RPMI8226 (cell line): Measurements from ENCODE around the gene CAB39L.
A peak's percentile ranks its signal among the peaks of the same experiment; 100 is the strongest.

Experiments
- DNase-seq: peaks from one replicate; pipeline ENCODE4 v3.0.0-alpha.2; 2015

The CAB39L gene

DNA sequence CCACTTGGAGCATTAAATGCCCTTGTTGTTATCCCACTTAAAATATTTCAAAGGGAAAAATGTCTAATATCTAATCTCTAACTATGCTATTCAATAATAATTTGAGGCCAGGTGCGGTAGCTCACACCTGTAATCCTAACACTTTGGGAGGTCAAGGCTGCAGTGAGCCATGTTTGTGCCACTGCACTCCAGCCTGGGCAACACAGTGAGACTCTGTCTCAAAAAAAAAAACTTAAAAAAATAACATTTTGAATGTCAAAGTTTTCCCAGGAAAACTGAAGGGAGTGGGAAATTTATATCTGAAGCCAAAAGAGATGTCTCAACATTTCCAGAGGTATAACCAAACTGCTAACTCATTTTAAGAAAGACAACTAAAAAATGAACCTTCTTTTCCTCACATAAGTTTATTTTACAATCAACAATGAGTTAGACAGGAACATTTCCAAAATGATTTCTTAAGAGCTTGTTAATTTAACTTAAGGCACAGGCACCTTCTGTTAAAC, 47.9 kb downstream of the CAB39L start:
- no peak for DNase-seq

DNA sequence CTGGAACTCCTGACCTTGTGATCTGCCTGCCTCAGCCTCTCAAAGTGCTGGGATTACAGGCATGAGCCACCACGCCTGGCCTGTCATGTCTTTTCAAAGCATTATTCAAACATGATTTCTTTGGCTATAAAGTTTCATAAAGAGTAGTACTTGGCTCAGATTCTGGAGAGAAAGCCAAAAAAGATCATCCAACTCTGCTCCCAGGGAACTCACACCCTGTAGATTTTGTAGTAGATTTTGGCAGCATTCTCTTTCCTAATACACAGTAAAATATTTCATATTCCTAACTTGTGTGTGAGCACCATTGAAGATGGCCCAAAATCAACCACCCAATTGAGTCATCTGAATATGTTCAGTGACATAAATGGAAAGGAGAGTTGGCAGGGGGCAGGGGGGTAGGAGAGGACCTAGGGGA, 48.4 kb downstream of the CAB39L start:
- DNase-seq, result no peak

DNA sequence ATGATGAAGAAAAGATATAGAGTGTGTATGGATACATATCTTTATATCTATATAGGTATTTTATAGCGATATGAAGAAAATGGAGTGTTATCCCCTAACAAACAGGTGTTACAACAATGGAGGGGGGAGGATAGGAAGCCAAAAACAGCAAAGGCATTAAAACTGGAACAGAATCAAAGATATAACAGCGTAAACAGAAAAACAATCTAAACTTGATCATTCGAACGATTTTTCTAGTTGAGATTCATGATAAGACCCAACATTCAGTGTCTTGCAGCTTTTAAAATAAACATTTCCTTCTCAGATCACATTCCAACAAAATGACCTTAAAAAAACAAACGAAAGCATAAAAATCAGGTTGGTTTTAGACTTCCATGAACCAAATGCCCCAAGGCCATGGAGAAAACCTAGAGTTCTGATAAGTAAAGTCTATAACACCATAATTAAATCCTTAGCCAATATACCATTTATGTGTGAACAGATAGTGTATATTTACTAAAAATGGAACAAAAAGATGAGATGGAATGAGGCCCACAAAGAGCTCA, 55.7 kb downstream of the CAB39L start:
- no peak for DNase-seq

DNA sequence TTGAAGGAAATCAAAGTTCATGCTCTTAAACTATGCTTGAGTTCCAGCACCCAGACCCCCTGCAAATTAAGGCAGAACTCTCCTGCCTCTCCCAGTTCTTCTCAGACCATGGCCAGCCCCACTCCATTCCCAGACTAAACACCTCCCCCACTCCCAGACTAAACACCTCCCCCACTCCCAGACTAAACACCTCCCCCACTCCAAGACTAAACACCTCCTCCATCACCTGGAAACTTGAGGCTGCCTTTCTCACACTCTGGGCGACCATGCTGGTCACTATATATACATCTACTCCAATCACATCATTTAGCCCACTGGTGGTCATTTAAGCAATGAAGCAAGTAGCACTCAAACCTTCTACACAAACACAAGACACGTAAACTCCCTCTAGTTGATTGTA, 57.2 kb downstream of the CAB39L start:
- no peak for DNase-seq

DNA sequence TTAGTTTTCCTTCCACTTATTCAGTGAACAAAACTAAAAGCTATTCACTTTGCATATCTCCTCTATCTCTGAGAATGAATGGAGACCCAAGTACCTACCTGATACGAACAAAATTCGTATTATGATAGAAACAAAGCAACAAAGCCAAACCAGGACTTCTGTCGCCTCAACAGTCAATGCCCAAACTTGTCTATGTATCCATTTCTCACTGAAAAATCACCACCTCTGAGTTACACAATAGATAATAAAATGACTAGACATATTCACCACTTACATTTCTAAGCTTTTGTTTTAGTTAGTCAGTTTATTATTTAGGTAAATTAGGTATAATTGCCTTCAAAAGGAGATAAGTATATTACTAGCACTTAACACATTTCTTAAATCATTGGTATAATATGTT, 67.7 kb downstream of the CAB39L start:
- DNase-seq, result no peak

DNA sequence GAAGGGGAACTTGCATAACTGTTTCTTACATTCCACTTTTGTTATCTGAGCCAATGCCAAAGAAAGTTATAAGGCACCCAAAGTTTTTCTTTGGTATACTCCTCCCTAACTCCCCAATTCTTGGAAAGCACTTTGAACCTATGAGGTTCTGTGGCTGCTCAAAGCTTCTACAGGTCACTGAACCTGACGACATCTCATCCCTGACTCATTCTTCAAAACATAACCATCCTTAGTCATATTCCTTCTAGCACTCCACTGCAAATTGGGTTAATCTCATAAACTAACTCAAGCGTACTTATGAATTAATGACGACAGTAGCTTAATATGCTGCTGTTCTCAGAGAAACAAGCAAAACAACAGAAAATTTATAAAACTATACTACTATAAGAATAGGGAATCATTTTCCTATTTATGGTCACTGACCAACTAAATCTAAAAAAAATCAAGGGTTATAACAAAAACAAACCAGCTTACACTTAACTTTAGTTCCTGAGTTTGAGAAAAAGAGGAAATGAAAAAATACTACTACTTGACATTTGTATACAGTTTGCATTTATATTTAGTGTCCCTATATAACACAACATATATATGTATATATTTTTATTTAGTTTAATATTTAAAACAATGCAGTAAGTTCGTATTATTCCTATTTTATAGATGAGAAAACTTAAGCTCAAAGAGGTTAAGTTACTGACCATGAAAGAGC, 69.1 kb downstream of the CAB39L start:
- no peak for DNase-seq

DNA sequence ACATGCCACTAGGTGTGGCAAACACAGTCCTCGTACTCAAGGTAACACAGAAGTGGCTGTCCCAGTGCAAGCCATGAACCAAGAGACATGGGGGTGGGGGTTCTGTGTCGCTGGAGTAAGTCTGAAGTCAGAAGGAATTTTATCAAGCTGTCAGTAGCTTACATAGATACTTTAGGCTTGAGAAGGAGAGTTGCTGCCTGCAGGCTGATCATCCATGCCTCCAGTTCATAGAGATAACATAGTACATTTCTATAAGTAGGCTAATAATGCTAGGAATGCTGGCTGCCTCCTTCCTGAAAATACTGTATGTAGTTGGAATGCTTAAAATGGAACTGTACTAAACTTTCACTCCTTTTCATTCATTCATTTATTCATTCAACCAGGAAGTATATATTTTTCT, 70.1 kb downstream of the CAB39L start:
- no peak for DNase-seq

DNA sequence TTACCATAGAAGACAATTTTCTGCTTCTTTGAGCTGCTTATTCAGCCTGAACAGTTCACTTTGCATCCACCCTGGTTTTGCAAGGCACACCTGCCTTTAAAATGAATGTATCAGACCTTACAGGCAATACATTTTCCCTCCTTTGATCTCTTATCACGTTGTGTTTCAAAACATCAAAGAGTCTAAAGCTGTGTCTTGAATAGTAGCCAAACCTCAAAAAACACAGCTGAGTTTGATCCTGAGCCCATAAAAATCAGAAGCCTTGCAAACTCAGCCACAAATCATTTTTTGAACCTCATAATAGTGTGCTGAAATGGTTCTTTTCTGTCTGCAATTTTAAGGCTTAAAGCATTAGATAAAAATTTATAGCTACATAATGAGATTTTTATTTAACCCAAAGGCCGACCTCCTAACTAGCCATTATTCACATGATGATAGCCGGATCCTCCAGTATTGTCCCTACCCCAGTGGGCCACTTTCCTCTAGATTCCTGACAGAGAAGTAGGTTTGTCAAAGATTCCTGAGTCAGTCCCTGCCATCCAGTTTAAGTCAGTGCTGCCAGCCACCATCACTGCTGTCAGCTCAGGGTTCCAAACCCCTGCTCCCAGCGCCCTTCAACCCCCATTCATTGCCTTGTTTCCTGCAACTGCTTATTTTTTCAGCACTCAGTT, 71.8 kb downstream of the CAB39L start:
- DNase-seq, result no peak

DNA sequence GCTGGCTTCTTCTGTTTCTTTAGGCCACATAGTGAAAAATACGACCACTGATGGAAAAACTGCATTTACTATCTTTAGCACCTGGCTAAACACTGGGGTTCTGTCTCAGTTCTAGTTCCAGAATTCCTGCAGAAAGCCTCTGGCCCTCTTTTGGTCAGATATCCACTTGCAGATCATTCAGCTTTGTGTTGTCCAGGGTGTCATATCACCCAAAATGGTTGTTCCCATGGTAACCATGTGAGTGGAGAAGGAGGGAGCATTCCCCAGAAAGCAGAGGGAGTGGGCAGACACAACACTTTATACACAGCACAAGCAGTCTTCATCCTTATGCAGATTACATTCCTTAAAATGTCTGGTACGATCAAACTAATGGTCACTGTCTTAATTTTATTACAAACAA, 73.5 kb downstream of the CAB39L start:
- no peak for DNase-seq

DNA sequence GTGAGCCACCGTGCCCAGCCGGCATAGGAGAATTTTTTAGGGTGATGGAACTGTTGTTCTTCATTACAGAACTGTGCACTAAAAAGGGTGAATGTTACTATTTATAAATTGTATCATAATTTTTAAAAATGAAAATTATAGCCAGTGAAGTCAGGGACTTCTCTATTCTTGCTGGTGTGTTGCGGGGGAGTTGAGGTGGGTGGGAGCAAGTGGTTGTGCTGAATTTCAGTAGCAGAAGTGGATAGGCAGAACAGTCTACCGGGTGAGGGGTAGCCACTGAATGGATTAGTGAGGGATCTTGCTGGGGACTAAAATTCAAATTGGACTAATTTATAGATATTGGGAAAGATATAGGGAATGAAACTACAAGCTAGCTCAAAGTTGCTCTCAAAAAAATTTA, 74.0 kb downstream of the CAB39L start:
- no peak for DNase-seq

DNA sequence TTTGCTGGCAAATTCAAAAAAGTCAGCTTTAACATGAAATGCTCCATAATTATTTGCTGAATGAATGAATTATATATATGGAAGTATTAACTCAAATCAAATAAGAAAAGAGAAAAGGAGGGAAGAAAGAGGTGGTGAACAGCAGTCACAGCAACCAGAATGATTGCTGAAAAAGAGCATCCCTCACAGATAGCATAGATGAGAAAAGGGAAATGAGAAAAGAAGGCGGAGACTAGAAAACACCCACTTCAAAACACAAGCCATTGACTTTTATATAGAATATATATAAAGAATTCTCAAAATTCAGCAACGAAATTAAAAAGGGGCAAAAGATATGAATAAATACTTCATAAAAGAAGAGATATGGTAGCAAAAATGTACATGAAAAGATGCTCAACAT, 75.2 kb downstream of the CAB39L start:
- peak; percentile 3 for DNase-seq

DNA sequence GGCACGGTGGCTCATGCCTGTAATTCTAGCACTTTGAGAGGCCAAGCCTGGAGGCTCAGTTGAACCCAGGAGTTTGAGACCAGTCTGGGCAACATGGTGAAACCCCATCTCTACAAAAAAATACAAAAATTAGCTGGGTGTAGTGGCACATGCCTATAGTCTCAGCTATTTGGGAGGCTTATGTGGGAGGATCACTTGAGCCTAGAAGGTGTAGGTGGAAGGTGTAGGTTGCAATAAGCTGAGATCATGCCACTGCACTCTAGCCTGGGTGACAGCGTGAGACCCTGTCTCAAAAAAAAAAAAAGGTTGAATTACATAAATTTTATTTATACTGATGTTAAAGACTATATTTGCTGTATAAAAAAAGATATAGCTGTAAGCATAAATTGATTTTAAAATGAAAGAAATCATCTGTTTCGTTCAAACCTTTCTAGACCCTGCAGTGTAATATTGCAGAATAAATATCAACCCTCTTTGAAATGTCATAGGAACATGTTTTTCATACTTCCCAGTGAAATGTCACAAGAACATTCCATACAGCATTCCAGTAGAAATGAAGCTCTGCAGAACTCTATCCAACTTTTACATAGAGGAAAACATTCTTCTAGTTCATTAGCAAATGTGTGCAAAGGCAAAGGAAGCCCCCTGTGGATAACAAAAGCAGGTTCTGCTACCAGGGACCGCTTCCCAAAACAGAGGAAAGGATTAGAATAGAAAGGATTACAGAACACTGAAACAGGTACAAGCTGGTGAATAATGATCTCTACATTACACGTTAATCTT, 76.0 kb downstream of the CAB39L start:
- no peak for DNase-seq

DNA sequence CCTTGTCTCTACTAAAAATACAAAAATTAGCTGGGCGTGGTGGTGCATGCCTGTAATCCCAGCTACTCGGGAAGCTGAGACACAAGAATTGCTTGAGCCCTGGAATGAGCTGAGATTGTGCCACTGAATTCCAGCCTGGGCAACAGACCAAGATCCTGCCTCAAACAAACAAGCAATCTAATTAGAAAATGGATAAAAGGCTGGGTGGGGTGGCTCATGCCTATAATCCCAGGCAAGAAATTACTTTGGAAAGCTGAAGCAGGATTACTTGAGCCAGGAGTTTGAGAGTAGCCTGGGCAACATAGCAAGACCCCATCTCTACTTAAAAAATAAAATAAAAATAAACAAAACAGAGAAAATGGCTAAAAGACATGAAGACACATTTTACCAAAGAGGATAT, 77.0 kb downstream of the CAB39L start:
- DNase-seq, result no peak

DNA sequence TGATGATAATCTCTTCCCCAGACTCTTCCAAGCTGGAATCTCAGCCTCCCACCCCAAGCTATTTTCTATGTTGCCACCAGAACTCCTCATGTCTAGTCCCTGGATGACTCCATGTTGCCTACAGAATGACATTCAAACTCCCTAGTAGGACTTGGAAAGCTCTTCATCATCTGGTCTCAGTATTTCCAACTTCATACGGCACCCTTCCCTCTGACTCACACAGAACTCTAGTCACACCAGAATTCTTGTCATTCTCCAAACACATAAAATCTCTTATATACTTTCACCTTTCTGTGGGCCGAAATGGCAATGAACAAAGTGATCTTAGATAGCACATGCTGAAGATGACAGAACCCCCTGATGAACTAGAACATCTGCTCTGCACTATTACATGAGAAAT, 86.2 kb downstream of the CAB39L start:
- no peak for DNase-seq

DNA sequence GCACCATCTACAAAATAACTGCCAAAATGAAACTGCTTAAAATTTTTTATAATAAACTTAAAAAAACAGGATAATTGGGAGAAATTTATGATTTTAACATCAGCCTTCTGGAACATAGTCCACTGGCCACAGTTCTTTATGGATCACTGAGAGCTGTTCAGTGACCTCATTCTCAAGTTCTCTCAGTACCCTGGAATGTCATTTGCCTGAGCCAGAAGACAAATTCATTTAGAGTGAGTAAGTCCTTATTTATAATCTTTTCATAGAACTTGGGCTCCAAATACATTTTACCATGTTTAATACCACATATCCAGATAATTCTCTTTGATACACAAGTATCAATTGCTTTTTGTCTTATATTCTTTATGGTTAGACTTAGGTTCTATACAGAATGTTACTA, 87.6 kb downstream of the CAB39L start:
- DNase-seq, result no peak

DNA sequence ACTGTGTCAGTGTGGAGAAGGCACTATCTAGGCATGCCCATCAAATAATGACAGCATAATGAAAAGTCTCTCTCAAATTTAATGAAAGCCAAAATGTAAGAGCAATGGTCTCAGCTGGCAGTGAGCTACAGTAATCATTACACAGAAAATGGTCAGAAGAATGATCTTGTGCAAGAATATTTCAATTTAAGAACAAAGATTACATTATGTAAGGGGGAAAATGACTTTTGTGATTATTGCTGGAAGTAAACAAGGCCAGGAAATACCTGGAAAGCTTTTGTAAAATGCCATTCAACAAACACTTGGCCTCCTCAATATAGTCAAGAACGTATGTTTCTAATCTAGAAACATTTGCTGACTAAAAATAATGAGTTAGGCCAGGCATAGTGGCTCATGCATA, 89.1 kb downstream of the CAB39L start:
- DNase-seq, result no peak

DNA sequence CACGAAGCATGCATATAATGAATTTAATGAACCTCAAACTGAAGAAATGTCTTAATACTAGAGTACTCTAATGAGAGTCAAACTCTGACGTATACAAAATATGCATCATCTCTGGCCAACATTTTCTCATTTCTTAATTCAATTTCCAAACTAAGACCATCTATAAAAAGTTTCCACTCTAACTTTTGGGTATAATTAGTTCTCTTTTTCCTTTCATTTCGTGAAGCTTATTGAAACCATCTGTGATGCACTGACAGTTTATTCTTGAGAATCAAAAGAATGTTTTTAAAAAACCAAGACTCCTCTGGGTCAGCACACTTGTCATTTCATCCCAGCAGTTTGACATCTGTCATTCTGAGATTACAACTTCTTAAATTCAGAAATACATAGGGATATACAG, 90.0 kb downstream of the CAB39L start:
- no peak for DNase-seq

DNA sequence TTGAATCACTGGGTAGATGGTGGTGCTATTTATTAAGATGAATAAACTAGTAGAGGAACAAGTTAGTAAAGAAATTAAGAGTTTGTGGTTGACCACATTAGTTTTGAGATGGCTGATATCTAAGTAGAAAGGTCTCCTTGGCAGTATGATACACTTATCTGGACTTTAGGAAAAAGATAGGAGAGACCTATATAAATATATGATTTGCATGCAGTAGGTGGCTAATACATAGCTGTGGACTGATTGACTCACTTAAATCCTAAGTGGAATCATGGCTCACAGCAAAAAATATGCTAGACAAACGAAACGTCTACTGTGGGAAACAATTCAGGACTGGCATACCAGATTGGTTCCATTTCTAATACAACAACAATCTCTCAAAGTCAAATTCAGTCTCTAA, 92.0 kb downstream of the CAB39L start:
- DNase-seq, result no peak

DNA sequence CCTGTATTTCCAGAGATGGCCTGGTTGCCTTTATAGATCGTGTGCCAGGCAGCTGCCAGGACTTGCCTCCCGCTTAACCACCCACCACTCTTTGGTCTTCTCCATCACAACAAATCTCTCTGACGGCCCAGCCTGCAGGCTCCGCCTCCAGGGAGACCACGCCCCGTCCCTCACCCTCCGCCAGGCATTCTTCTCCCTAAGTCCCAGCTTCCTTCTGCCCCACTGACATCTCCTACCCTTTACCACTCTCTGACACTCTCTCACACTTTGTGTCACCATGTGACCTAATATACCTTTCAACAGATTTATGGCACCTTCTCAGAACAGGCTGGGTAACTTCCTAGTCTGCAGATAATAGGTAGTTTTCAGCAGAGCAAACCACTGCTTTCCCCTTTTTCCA, 95.1 kb downstream of the CAB39L start:
- no peak for DNase-seq

DNA sequence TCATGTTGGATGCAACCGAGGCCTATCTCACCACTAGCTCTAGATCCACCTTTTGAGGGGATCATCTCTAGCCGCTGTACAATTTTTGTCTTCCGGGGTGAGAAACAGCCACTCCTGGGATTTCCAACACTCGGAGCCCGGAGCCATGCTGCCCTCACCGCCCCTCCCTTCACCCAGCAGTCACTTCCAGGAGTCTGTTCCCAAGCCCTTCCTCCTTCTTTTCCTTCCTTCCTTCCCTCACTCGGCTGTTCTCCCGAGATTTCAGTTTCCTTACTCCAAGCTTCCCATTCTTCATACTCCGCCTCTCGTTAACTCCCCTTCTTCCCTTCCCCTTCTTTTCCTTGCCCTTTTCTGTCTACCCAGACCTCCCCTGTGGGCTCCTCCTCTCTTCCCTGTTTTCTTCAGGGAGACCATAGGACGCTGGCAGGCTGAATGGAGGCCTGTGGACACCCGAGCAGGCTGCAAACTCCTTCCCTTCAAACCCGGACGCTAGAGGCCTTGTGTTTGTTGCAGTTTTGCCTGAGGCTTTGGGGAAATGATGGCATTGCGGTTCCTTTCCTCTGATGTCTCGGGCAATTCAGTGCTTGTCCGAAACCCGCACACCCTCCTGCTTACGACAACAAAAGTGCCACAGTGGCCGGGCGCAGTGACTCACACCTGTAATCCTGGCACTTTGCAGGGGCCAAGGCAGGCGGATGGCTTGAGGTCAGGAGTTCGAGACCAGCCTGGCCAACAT, 96.0 kb downstream of the CAB39L start:
- no peak for DNase-seq

DNA sequence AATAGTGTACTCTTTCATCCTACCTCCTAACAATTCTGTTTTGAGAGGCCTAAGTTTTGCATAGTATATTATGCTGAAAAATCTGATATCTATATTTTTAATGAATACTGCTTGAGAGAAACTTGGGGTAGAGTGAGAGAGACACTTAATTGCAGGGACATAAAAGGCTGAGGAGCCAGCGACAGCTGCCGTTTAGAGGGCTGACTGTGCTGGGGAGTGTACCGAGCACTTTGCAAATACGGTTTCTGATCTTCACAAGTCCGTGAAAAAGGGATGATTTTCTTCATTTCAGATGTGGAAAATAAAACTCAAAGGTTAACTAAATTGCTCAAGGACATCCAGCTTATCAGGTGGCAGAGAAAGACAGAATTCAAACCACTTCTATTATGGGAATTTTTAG, 97.4 kb downstream of the CAB39L start:
- DNase-seq, result no peak

DNA sequence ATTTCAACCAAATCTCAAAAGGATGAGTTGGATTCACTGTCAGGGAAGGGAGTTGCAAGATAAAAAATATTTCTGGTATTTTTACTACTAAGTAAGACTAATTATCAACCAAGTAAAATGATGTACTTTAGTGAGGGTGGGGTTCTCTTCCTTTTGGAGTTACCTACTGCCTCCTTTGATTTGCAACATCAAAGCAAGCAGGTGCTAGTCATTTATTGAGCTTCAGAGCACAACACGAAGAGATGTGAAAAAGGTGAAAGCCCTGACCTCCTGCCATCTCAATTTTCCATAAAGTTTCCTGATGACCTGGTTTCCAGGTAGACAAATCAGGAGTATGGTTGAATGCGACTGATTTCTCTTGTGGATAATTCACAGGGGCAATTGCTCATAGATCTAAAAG, 100.1 kb downstream of the CAB39L start:
- DNase-seq, result no peak

DNA sequence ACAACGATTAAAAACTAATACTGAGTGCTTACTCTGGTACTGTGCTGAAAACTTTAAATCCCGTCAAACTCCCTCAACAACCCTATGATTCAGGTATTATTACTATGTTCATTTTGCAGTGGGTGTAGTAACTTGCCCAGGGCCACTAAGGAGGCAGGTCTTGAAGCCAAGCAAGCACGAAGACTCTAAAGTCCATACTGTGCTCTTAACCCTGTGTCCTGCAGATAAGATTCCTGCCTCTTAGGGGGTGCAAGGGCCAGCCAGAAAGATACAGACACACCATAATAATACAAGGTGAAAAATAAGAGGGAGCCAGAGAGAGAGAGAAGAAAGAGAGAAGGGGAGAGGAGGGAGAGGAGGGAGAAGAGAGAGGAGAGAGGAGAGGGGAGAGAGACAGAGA, 100.6 kb downstream of the CAB39L start:
- no peak for DNase-seq
